Prostate gland (tissue), 2 donors: ENCODE results near the gene SVEP1. TPM values are rescaled to one million over a fixed set of nuclear protein-coding genes. Genes with fewer than 3 reads are reported as not detected.
"Not testable (repeated sequence)": the region's sequence is repeated elsewhere in the genome, so short reads cannot be mapped to it uniquely, and the experiment has no call there.

ENCODE experiments used
- DNase-seq: peaks from one replicate; pipeline ENCODE4 v3.0.0-alpha.2; 2019; ENCODE audit warnings: low spot score
- H3K27ac ChIP-seq, 2 donors: fragments of 200-600 bp; sonication (generic); 2 replicates each; pipeline ENCODE4 v1.5.1; 2017 to 2019
- H3K27me3 ChIP-seq: fragments of 200-600 bp; sonication (generic); replicated peaks from 2 replicates; pipeline ENCODE4 v1.5.1; 2019; ENCODE audit not compliant: insufficient read depth
- H3K36me3 ChIP-seq, 2 donors: fragments of 200-600 bp; sonication (generic); 1 replicate in 1 of 2; 2 replicates in 1 of 2; pipeline versions ENCODE4 v1.5.1 to v1.8.1; 2017 to 2019
- H3K4me1 ChIP-seq: fragments of 200-600 bp; sonication (generic); replicated peaks from 2 replicates; pipeline ENCODE4 v1.5.1; 2019
- H3K4me3 ChIP-seq, 2 donors: fragments of 200-600 bp; sonication (generic); 2 replicates each; pipeline ENCODE4 v1.5.1; 2017 to 2019
- H3K9me3 ChIP-seq: fragments of 200-600 bp; sonication (generic); 2 replicates; pipeline ENCODE4 v1.5.1; 2017
- CTCF ChIP-seq, 4 experiments: fragments of 200-600 bp in 2 of 4; fragments of 450-650 bp in 2 of 4; sonication (generic) in 2 of 4; IDR thresholded peaks; 1 replicate in 3 of 4; 2 replicates in 1 of 4; pipeline ENCODE4 v1.5.1; 2016 to 2019; ENCODE audit warnings: antibody characterized with exemption in 4 of 4, mild to moderate bottlenecking in 2 of 4, moderate library complexity in 2 of 4
- POLR2A ChIP-seq: fragments of 450-650 bp; IDR thresholded peaks from one replicate; pipeline ENCODE4 v1.6.1; 2016; ENCODE audit warnings: antibody characterized with exemption, mild to moderate bottlenecking
- POLR2AphosphoS5 ChIP-seq: sonication (generic); formaldehyde crosslinking; IDR thresholded peaks from one replicate; pipeline ENCODE4 v1.6.1; 2017; ENCODE audit warnings: antibody characterized with exemption
- WGBS: methylation state at CpG from one replicate; pipeline ENCODE4 v1.1.5; 2018; 5-methylcytosine and 5-hydroxymethylcytosine counted together
- intact Hi-C: fragments of 100-400 bp; cut with DNase I; formaldehyde crosslinking; loops from one replicate; pipeline ENCODE4 v1.14.2; 2022
- total RNA-seq, 2 donors: library from RNA; depleted of rRNA; stranded (reverse); fragments of >200 nt; gene quantifications; one replicate each; pipeline ENCODE4 v1.1.0, GENCODE V29; 2016

SVEP1 gene
- total RNA-seq, 2 donors from 2014 or later: 2.7 to 5.8 TPM

DNA sequence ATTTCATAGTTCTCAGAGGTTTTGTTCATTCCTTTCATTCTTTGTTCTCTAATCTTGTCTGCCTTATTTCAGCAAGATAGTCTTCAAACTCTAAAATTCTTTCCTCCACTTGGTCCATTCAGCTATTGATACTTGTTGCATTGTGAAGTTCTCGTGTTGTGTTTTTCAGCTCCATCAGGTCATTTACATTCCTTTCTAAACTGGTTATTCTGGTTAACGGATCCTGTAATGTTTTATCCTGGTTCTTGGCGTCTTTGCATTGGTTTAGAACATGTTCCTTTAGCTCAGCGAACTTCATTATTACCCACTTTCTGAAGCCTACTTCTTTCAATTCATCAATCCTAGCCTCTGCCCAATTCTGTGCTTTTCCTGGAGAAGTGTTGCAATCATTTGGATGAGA, 196.8 kb downstream of the SVEP1 start:
- H3K27me3 ChIP-seq: no peaks in the 10 kb centered on the region
- no peak overlapping the region for H3K4me3 ChIP-seq
- 59% methylated on average over 4 of the region's 4 CpGs for WGBS
- no peak overlapping the region for H3K27ac ChIP-seq
- intact Hi-C loops: no loop called here
- H3K9me3 ChIP-seq: no peaks in the 10 kb centered on the region
- no peaks in the 10 kb centered on the region for H3K4me1 ChIP-seq
- H3K36me3 ChIP-seq: no peaks in the 10 kb centered on the region
- no peak for DNase-seq
- no peak for TF ChIP-seq CTCF (IDR thresholded peaks at IDR 0.05)
- no peak for TF ChIP-seq POLR2AphosphoS5
- no peak for TF ChIP-seq POLR2A

DNA sequence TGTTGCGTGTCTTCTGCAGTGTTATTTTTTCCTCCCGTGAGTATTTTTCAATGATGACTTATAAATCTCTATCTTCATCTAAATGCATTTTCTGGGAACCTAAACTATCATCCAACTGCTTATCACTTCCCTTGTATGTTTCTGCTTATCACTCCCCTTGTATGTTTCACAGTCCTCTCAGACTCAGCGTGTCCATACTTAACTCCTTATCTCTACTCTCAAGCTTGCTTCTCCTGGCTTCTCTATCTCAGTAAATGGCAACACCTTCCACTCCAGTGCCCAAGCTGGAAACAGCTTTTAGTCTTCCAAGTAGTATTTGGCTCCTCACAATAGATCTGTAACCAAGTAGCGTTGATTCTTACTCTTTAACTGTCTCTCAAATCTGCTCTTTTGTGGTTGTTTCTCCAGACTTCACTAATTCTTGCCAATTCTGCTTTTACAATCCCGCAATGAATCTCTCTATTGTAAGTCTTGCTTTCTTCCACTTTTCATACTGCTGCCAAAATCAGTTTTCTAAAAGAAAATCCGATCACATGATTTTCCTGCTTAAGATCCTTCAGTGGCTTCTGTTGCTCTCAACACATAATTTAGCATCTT, 208.0 kb downstream of the SVEP1 start:
- H3K36me3 ChIP-seq: no peaks in the 10 kb centered on the region
- WGBS: 45% methylated on average over 6 of the region's 6 CpGs
- no peak overlapping the region for H3K4me3 ChIP-seq
- intact Hi-C loops: no loop called here
- no peak for DNase-seq
- no peaks in the 10 kb centered on the region for H3K27me3 ChIP-seq
- H3K27ac ChIP-seq: no peak overlapping the region
- no peaks in the 10 kb centered on the region for H3K9me3 ChIP-seq
- TF ChIP-seq CTCF (IDR thresholded peaks at IDR 0.05) (no peak), POLR2A (no peak), POLR2AphosphoS5 (no peak)
- H3K4me1 ChIP-seq: no peaks in the 10 kb centered on the region

GRCh38 chr9:110370315-110370714, 209.2 kb downstream of the SVEP1 start:
- TF ChIP-seq POLR2AphosphoS5 (no peak), POLR2A (no peak), CTCF (IDR thresholded peaks at IDR 0.05) (no peak)
- H3K4me1 ChIP-seq: no peaks in the 10 kb centered on the region
- no peaks in the 10 kb centered on the region for H3K9me3 ChIP-seq
- intact Hi-C loops: no loop called here
- no peak overlapping the region for H3K27ac ChIP-seq
- no peaks in the 10 kb centered on the region for H3K36me3 ChIP-seq
- 33% methylated on average over 3 of the region's 3 CpGs for WGBS
- no peaks in the 10 kb centered on the region for H3K27me3 ChIP-seq
- H3K4me3 ChIP-seq: no peak overlapping the region
- DNase-seq: no peak

- H3K27me3 ChIP-seq: no peaks in the 10 kb centered on the region
- no peaks in the 10 kb centered on the region for H3K9me3 ChIP-seq
- DNase-seq: no peak
- no peaks in the 10 kb centered on the region for H3K4me1 ChIP-seq
- intact Hi-C loops: no loop called here
- H3K27ac ChIP-seq: no peak overlapping the region
- no peaks in the 10 kb centered on the region for H3K36me3 ChIP-seq
- no peak for TF ChIP-seq CTCF (IDR thresholded peaks at IDR 0.05)
- no peak for TF ChIP-seq POLR2AphosphoS5
- no peak for TF ChIP-seq POLR2A
- no peak overlapping the region for H3K4me3 ChIP-seq
- WGBS: 94% methylated on average over 2 of the region's 2 CpGs
Observed at GRCh38 chr9:110364451-110364850, 215.1 kb downstream of the SVEP1 start.

DNA sequence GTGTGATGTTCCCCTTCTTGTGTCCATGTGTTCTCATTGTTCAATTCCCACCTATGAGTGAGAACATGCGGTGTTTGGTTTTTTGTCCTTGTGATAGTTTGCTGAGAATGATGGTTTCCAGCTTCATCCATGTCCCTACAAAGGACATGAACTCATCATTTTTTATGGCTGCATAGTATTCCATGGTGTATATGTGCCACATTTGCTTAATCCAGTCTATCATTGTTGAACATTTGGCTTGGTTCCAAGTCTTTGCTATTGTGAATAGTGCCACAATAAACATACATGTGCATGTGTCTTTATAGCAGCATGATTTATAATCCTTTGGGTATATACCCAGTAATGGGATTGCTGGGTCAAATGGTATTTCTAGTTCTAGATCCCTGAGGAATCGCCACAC, 220.5 kb downstream of the SVEP1 start:
- 87% methylated on average over 2 of the region's 2 CpGs for WGBS
- DNase-seq, H3K4me3 ChIP-seq, intact Hi-C loops, H3K9me3 ChIP-seq, H3K36me3 ChIP-seq, H3K27ac ChIP-seq, H3K27me3 ChIP-seq, H3K4me1 ChIP-seq: not testable (repeated sequence)
